ENCODE results near the gene CHMP6. TPM values are rescaled to one million over a fixed set of nuclear protein-coding genes. Genes with fewer than 3 reads are reported as not detected.
"Not testable (repeated sequence)": the region's sequence is repeated elsewhere in the genome, so short reads cannot be mapped to it uniquely, and the experiment has no call there.

The CHMP6 gene
- total RNA-seq, 1 donor from 2014 or later = 12.5 TPM

- no peak overlapping the region for H3K4me3 ChIP-seq (ENCODE audit: low read length in 3 of 3)
- H3K27me3 ChIP-seq (ENCODE audit: control insufficient read depth in 3 of 3, insufficient read depth in 3 of 3, low read length in 3 of 3) = peaks cover 44 to 68% (median 46%) of the 10 kb centered on the region in 3 donors
- H3K4me1 ChIP-seq (ENCODE audit: control insufficient read depth in 3 of 3, insufficient read depth in 3 of 3, low read length in 3 of 3) = peaks cover 25 to 49% (median 46%) of the 10 kb centered on the region in 3 donors
- no peak overlapping the region for H3K27ac ChIP-seq (ENCODE audit: low read depth, low read length)
- H3K9ac ChIP-seq (ENCODE audit: low read depth in 1 of 3, low read length in 3 of 3) = no peak overlapping the region
- H3K36me3 ChIP-seq (ENCODE audit: control insufficient read depth in 3 of 3, insufficient read depth in 3 of 3, low read length in 3 of 3) = no peaks in the 10 kb centered on the region
- H3K9me3 ChIP-seq (ENCODE audit: control insufficient read depth in 3 of 3, low read length in 3 of 3) = no peaks in the 10 kb centered on the region
Observed at GRCh38 chr17:81028506-81028858, 36.8 kb downstream of the CHMP6 start.

- Histone ChIP-seq H3K36me3 (ENCODE audit: control insufficient read depth in 3 of 3, insufficient read depth in 3 of 3, low read length in 3 of 3) (no peaks in the 10 kb centered on the region), H3K4me1 (ENCODE audit: control insufficient read depth in 3 of 3, insufficient read depth in 3 of 3, low read length in 3 of 3) (peaks cover 20 to 51% (median 50%) of the 10 kb centered on the region in 3 donors), H3K27ac (ENCODE audit: low read depth, low read length) (no peak overlapping the region), H3K27me3 (ENCODE audit: control insufficient read depth in 3 of 3, insufficient read depth in 3 of 3, low read length in 3 of 3) (peaks cover 44 to 67% (median 46%) of the 10 kb centered on the region in 3 donors), H3K9ac (ENCODE audit: low read depth in 1 of 3, low read length in 3 of 3) (no peak overlapping the region), H3K4me3 (ENCODE audit: low read length in 3 of 3) (no peak overlapping the region), H3K9me3 (ENCODE audit: control insufficient read depth in 3 of 3, low read length in 3 of 3) (no peaks in the 10 kb centered on the region)
Observed at GRCh38 chr17:81029859-81030258, 38.2 kb downstream of the CHMP6 start.

- H3K36me3 ChIP-seq (ENCODE audit: control insufficient read depth in 3 of 3, insufficient read depth in 3 of 3, low read length in 3 of 3); H3K4me3 ChIP-seq (ENCODE audit: low read length in 3 of 3); H3K9ac ChIP-seq (ENCODE audit: low read depth in 1 of 3, low read length in 3 of 3); H3K27ac ChIP-seq (ENCODE audit: low read depth, low read length); H3K9me3 ChIP-seq (ENCODE audit: control insufficient read depth in 3 of 3, low read length in 3 of 3): not testable (repeated sequence)
- peaks cover 41 to 63% (median 42%) of the 10 kb centered on the region in 3 donors for H3K27me3 ChIP-seq (ENCODE audit: control insufficient read depth in 3 of 3, insufficient read depth in 3 of 3, low read length in 3 of 3)
- peaks cover 16 to 47% (median 46%) of the 10 kb centered on the region in 3 donors for H3K4me1 ChIP-seq (ENCODE audit: control insufficient read depth in 3 of 3, insufficient read depth in 3 of 3, low read length in 3 of 3)
Observed at GRCh38 chr17:81030312-81030711, 38.7 kb downstream of the CHMP6 start.

DNA sequence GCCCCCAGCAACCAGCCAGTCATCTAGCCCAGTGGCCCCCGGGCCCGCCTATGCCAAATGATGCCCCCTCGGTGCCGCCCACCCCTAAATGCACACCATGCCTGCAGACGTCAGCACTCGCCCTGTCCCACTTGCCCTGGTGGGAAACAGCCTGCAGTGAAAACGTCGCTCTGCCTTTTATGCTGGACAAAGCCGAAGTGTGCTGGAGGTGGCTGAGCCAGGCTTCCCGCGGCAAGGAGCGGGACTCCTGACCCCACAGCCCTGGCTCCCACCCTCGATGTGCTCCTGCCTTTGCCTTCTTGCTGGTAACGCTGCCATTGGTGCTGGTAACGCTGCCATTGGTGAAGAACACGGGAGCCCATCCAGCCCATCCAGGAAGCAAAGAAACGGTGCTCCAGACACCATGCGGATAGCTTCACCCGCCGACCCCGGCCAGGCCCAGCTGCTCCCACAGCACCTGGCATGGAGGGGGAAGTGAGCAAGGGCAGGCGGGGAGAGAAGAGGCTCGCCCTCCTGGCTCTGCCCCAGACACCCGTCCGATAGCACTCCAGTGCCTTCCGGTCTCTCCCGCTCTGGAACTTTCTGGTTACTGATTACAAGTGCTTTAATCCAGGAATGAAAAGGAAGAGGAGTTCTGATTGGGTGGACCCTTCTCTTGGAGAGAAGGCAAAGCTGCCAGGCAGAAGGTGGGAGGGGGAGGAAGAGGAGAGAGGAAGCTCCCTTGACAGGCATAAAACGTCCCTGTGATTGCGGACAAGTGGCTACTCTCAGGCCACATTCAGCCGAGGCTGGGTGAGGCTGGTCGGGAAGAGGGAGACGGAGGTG lies 39.3 kb downstream of the CHMP6 start:
- Histone ChIP-seq H3K9ac (ENCODE audit: low read depth in 1 of 3, low read length in 3 of 3) (no peak overlapping the region), H3K27me3 (ENCODE audit: control insufficient read depth in 3 of 3, insufficient read depth in 3 of 3, low read length in 3 of 3) (peaks cover 35 to 60% (median 35%) of the 10 kb centered on the region in 3 donors), H3K4me1 (ENCODE audit: control insufficient read depth in 3 of 3, insufficient read depth in 3 of 3, low read length in 3 of 3) (peaks cover 11 to 43% (median 40%) of the 10 kb centered on the region in 3 donors), H3K9me3 (ENCODE audit: control insufficient read depth in 3 of 3, low read length in 3 of 3) (no peaks in the 10 kb centered on the region), H3K27ac (ENCODE audit: low read depth, low read length) (no peak overlapping the region), H3K4me3 (ENCODE audit: low read length in 3 of 3) (no peak overlapping the region), H3K36me3 (ENCODE audit: control insufficient read depth in 3 of 3, insufficient read depth in 3 of 3, low read length in 3 of 3) (no peaks in the 10 kb centered on the region)

DNA sequence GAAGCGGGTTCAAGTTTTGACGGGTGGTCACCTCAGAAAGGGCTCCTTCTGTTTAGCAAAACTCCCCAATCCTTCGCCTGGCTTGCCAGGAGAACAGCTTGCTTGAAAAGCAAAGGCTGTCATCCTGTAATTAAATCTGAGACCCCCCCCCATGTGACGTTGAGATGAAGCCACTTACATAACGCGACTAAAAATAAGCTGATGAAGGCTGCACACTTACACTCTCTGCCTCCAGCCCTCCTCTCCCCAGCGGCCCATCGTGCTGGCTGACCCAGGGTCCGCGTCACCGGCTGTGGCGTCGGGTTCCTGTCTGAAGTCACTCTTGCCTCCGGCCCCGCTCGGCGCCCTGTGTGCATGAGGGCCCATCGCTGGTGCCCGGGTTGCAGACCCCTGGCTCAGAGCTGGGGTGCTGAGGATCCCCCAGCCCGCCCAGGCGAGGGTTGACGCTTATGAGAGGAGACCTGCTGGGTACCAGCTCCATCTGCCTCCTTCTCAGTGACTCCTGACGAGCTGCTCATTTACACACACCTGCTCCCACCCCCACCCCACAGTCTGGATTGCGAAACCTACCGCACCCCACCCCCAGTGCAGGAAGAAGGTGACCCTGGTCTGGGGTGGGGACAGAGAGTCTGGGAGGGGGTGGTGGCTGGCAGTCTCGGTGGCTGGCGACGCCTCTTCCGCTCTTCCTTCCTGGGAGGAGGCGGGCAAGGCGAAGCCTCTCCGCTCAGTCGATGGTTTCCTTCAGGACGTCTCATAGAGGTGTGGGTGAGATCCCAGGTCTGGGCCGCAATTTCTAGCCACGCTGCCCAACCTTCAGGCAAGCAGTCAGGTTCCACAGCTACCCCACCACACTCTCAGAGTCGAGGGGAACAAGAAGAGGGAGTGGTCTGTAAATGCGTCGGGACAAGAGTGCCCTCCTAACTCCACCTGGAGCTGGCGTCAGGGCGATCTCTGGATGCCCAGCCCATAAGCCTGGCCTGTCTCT lies 40.2 kb downstream of the CHMP6 start:
- H3K4me3 ChIP-seq (ENCODE audit: low read length in 3 of 3) = no peak overlapping the region
- no peaks in the 10 kb centered on the region for H3K36me3 ChIP-seq (ENCODE audit: control insufficient read depth in 3 of 3, insufficient read depth in 3 of 3, low read length in 3 of 3)
- H3K4me1 ChIP-seq (ENCODE audit: control insufficient read depth in 3 of 3, insufficient read depth in 3 of 3, low read length in 3 of 3) = peaks cover 7 to 41% (median 37%) of the 10 kb centered on the region in 3 donors

DNA sequence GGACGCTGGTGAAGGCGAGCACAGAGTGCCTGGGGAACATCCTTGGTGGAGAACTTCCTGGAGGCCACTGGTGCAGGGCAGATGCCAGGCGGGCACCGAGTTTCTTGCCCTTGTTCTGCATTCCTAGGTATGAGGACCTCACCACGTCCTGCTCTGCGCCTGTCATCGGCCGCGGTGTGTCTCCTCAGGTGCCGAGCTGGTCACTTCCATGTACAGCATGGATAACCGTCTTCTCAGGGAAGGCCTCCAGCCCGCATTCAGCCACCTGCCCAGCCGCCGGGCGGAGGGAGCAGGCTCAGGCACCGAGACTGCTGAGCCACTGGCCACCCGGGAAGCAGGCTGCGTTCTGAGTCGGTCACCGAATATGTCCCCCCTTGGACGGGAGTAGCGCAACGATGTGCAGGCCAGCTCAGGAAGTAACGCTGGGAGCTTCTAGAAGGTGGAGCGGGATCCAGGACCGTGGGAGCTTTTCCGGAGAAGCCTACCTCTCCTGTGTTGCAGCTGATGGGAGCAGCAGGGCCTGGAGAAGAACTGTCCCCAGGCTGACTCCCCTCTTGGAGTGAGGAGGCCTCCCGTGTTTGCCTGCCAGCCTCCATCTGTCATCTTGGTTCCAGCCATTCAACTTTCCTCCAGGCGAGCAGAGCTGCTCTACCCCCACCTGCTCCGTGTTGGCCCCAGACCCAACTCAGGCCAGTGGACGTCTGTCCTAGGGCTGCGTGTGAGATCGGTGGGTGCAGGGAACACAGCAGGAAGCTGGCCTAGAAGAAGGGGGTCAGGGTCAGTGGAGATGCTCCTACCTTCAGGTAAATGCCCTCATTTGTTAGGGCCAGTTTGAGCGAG lies 41.2 kb downstream of the CHMP6 start:
- H3K9me3 ChIP-seq (ENCODE audit: control insufficient read depth in 3 of 3, low read length in 3 of 3) = no peaks in the 10 kb centered on the region
- H3K4me1 ChIP-seq (ENCODE audit: control insufficient read depth in 3 of 3, insufficient read depth in 3 of 3, low read length in 3 of 3) = peaks cover 17 to 44% (median 43%) of the 10 kb centered on the region in 3 donors
- no peak overlapping the region for H3K27ac ChIP-seq (ENCODE audit: low read depth, low read length)
- no peak overlapping the region for H3K9ac ChIP-seq (ENCODE audit: low read depth in 1 of 3, low read length in 3 of 3)
- no peaks in the 10 kb centered on the region for H3K36me3 ChIP-seq (ENCODE audit: control insufficient read depth in 3 of 3, insufficient read depth in 3 of 3, low read length in 3 of 3)
- H3K4me3 ChIP-seq (ENCODE audit: low read length in 3 of 3) = no peak overlapping the region
- H3K27me3 ChIP-seq (ENCODE audit: control insufficient read depth in 3 of 3, insufficient read depth in 3 of 3, low read length in 3 of 3) = peaks cover 18 to 43% (median 18%) of the 10 kb centered on the region in 3 donors

More for the DNA sequence above, 40.2 kb downstream of the CHMP6 start:
- no peak overlapping the region for H3K9ac ChIP-seq (ENCODE audit: low read depth in 1 of 3, low read length in 3 of 3)
- no peaks in the 10 kb centered on the region for H3K9me3 ChIP-seq (ENCODE audit: control insufficient read depth in 3 of 3, low read length in 3 of 3)
- no peak overlapping the region for H3K27ac ChIP-seq (ENCODE audit: low read depth, low read length)
- peaks cover 26 to 52% (median 27%) of the 10 kb centered on the region in 3 donors for H3K27me3 ChIP-seq (ENCODE audit: control insufficient read depth in 3 of 3, insufficient read depth in 3 of 3, low read length in 3 of 3)

GRCh38 chr17:81033535-81034167 lies 42.0 kb downstream of the CHMP6 start:
- Histone ChIP-seq H3K9me3 (ENCODE audit: control insufficient read depth in 3 of 3, low read length in 3 of 3) (no peaks in the 10 kb centered on the region), H3K9ac (ENCODE audit: low read depth in 1 of 3, low read length in 3 of 3) (peak overlapping the region; percentile 33 to 57 (median 38)), H3K27ac (ENCODE audit: low read depth, low read length) (no peak overlapping the region), H3K27me3 (ENCODE audit: control insufficient read depth in 3 of 3, insufficient read depth in 3 of 3, low read length in 3 of 3) (peaks cover 10 to 35% (median 11%) of the 10 kb centered on the region in 3 donors), H3K4me1 (ENCODE audit: control insufficient read depth in 3 of 3, insufficient read depth in 3 of 3, low read length in 3 of 3) (peaks cover 23 to 52% (median 48%) of the 10 kb centered on the region in 3 donors), H3K4me3 (ENCODE audit: low read length in 3 of 3) (peak overlapping the region; percentile 49 to 62 (median 54)), H3K36me3 (ENCODE audit: control insufficient read depth in 3 of 3, insufficient read depth in 3 of 3, low read length in 3 of 3) (no peaks in the 10 kb centered on the region)

GRCh38 chr17:81034168-81034777 lies 42.6 kb downstream of the CHMP6 start:
- peak overlapping the region; percentile 33 to 57 (median 38) for H3K9ac ChIP-seq (ENCODE audit: low read depth in 1 of 3, low read length in 3 of 3)
- H3K36me3 ChIP-seq (ENCODE audit: control insufficient read depth in 3 of 3, insufficient read depth in 3 of 3, low read length in 3 of 3) = no peaks in the 10 kb centered on the region
- peak overlapping the region; percentile 49 to 62 (median 54) for H3K4me3 ChIP-seq (ENCODE audit: low read length in 3 of 3)
- H3K9me3 ChIP-seq (ENCODE audit: control insufficient read depth in 3 of 3, low read length in 3 of 3) = no peaks in the 10 kb centered on the region
- no peak overlapping the region for H3K27ac ChIP-seq (ENCODE audit: low read depth, low read length)
- H3K4me1 ChIP-seq (ENCODE audit: control insufficient read depth in 3 of 3, insufficient read depth in 3 of 3, low read length in 3 of 3) = peaks cover 30 to 58% (median 54%) of the 10 kb centered on the region in 3 donors
- peaks cover 6 to 32% (median 8%) of the 10 kb centered on the region in 3 donors for H3K27me3 ChIP-seq (ENCODE audit: control insufficient read depth in 3 of 3, insufficient read depth in 3 of 3, low read length in 3 of 3)

All from skeletal muscle tissue (tissue), 4 donors.